HepG2 (cell line): ENCODE results near the gene NEUROG2. TPM values are rescaled to one million over a fixed set of nuclear protein-coding genes. Genes with fewer than 3 reads are reported as not detected.

Source experiments
- ATAC-seq: fragments of 200-7000 bp; cut with Tn5 transposase; 3 replicates; pipeline ENCODE4 v1.9.1; 2020; ENCODE audit warnings: mild to moderate bottlenecking, moderate library complexity
- BruUV-seq: library from RNA; stranded (reverse); fragments of 400-500 nt; replicated peaks from 2 replicates; lab custom pipeline; 2021; lab: Mats Ljungman, UMichigan
- CTCF ChIA-PET: fragments of 300-600 bp; formaldehyde crosslinking; extraction: SDS; loops from one replicate; lab custom pipeline; 2021; ENCODE audit warnings: low total read pairs, inconsistent platforms, low intra/inter-chr PET ratio; lab: Yijun Ruan, JAX
- POLR2A ChIA-PET: fragments of 350-600 bp; sonication (Branson Sonifier 250); formaldehyde crosslinking; loops from one replicate; lab custom pipeline; 2020; ENCODE audit warnings: antibody characterized with exemption, inconsistent platforms; lab: Yijun Ruan, JAX
- DNase-seq: peaks from one replicate; pipeline ENCODE4 v3.0.0-alpha.2; 2015; ENCODE audit warnings: low spot score
- FAIRE-seq: peaks from 3 replicates; lab custom pipeline; 2011; peaks lifted over from hg19 to GRCh38; lab: Jason Lieb, UNC
- H2AFZ ChIP-seq: one replicate; pipeline ENCODE4 v1.6.1; 2011; ENCODE audit warnings: low read length, inconsistent platforms
- H3K27ac ChIP-seq: fragments of 300-600 bp; 3 replicates; pipeline ENCODE4 v1.8.0; 2011; ENCODE audit warnings: mixed run types, mild to moderate bottlenecking, mixed read lengths, low read length, inconsistent platforms; ENCODE audit not compliant: insufficient read depth; ENCODE audit errors: extremely low read length
- H3K27me3 ChIP-seq, 2 experiments: fragments of 200-600 bp in 1 of 2; 2 replicates in 1 of 2; 3 replicates in 1 of 2; pipeline versions ENCODE4 v1.6.0 to v1.8.0; 2011; ENCODE audit warnings: low read length in 2 of 2, mild to moderate bottlenecking in 2 of 2, moderate library complexity in 2 of 2, inconsistent platforms in 1 of 2; ENCODE audit not compliant: insufficient read depth in 2 of 2, control insufficient read depth in 1 of 2
- H3K36me3 ChIP-seq, 2 experiments: fragments of 200-600 bp in 1 of 2; replicated peaks in 1 of 2; 2 replicates in 1 of 2; 3 replicates in 1 of 2; pipeline versions ENCODE4 v1.5.1 to v1.8.0; 2011; ENCODE audit warnings: low read length in 2 of 2, inconsistent platforms in 1 of 2; ENCODE audit not compliant: insufficient read depth in 2 of 2, control insufficient read depth in 1 of 2
- H3K4me1 ChIP-seq: 2 replicates; pipeline ENCODE4 v1.5.1; 2012; ENCODE audit warnings: low read length, inconsistent platforms; ENCODE audit not compliant: insufficient read depth
- H3K4me2 ChIP-seq: 2 replicates; pipeline ENCODE4 v1.6.0; 2011; ENCODE audit warnings: low read depth, low read length, inconsistent platforms
- H3K4me3 ChIP-seq, 3 experiments: fragments of 200-600 bp in 1 of 3; sonication (generic), shearing (Covaris generic) in 1 of 3; replicated peaks in 1 of 3; 2 replicates each; pipeline ENCODE4 v1.5.1; 2011 to 2016; ENCODE audit warnings: low read length in 3 of 3, inconsistent platforms in 2 of 3, low read depth in 2 of 3, mild to moderate bottlenecking in 2 of 3, control low read depth in 1 of 3, mixed read lengths in 1 of 3; ENCODE audit not compliant: insufficient read depth in 1 of 3
- H3K79me2 ChIP-seq: one replicate; pipeline ENCODE4 v1.6.1; 2011; ENCODE audit warnings: low read length, inconsistent platforms; ENCODE audit not compliant: insufficient read depth
- H3K9ac ChIP-seq: 2 replicates; pipeline ENCODE4 v1.6.0; 2011; ENCODE audit warnings: mild to moderate bottlenecking, low read depth, low read length, inconsistent platforms; ENCODE audit not compliant: insufficient read depth
- H3K9me3 ChIP-seq: 2 replicates; pipeline ENCODE4 v1.5.1; 2012; ENCODE audit warnings: mild to moderate bottlenecking, low read length
- H4K20me1 ChIP-seq: 2 replicates; pipeline ENCODE4 v1.6.0; 2011; ENCODE audit warnings: inconsistent platforms, mild to moderate bottlenecking, low read length, moderate library complexity; ENCODE audit not compliant: insufficient read depth
- DZIP1 ChIP-seq: sonication (generic); formaldehyde crosslinking; IDR thresholded peaks from 2 replicates; pipeline ENCODE4 v1.5.0; 2020; ENCODE audit warnings: mild to moderate bottlenecking, missing genetic modification reagents
- HNF4A ChIP-seq: sonication (generic); formaldehyde crosslinking; IDR thresholded peaks from 2 replicates; pipeline ENCODE4 v1.4.0; 2020; ENCODE audit warnings: missing genetic modification reagents
- HNF4G ChIP-seq, 2 experiments: sonication (generic) in 1 of 2; formaldehyde crosslinking in 1 of 2; IDR thresholded peaks; 2 replicates each; pipeline versions ENCODE4 v1.4.0 to v1.6.1; 2011 to 2020; ENCODE audit warnings: borderline replicate concordance in 2 of 2, low read depth in 2 of 2, mild to moderate bottlenecking in 2 of 2, low read length in 1 of 2, missing genetic modification reagents in 1 of 2, moderate library complexity in 1 of 2
- MXI1 ChIP-seq: IDR thresholded peaks from 3 replicates; pipeline ENCODE4 v1.6.1; 2012; ENCODE audit warnings: low read depth, low read length, inconsistent platforms, borderline replicate concordance
- NFIC ChIP-seq: IDR thresholded peaks from 2 replicates; pipeline ENCODE4 v1.6.1; 2012; ENCODE audit warnings: mild to moderate bottlenecking, low read length, inconsistent platforms
- TBP ChIP-seq: sonication (generic); formaldehyde crosslinking; IDR thresholded peaks from 2 replicates; pipeline ENCODE4 v1.5.0; 2020; ENCODE audit warnings: missing genetic modification reagents
- THAP8 ChIP-seq: sonication (generic); formaldehyde crosslinking; IDR thresholded peaks from 2 replicates; pipeline ENCODE4 v1.5.1; 2020; ENCODE audit warnings: missing genetic modification reagents, mild to moderate bottlenecking, borderline replicate concordance
- ZFP36L2 ChIP-seq: sonication (generic); formaldehyde crosslinking; IDR thresholded peaks from 2 replicates; pipeline ENCODE4 v1.4.0; 2020; ENCODE audit warnings: missing genetic modification reagents
- ZFP62 ChIP-seq: sonication (generic); formaldehyde crosslinking; IDR thresholded peaks from 2 replicates; pipeline ENCODE4 v1.4.0; 2020; ENCODE audit warnings: missing genetic modification reagents
- ZNF850 ChIP-seq: sonication (generic); formaldehyde crosslinking; conservative IDR thresholded peaks from 2 replicates; pipeline ENCODE4 v1.9.0; 2021; ENCODE audit warnings: mild to moderate bottlenecking, missing genetic modification reagents
- WGBS: methylation state at CpG from one replicate; pipeline ENCODE4 v1.1.6; 2017; ENCODE audit warnings: low lambda C conversion rate; 5-methylcytosine and 5-hydroxymethylcytosine counted together
- in situ Hi-C: cut with HindIII; loops from 2 replicates; pipeline ENCODE4 v1.10.0; 2017; ENCODE audit warnings: low pct_unique_long_range_greater_than_20kb; ENCODE audit not compliant: extremely low pct_ligation_motif_present
- intact Hi-C: fragments of 100-400 bp; cut with micrococcal nuclease; formaldehyde crosslinking; loops from one replicate; pipeline ENCODE4 v1.10.0; 2022; ENCODE audit not compliant: unreplicated experiment
- polyA plus RNA-seq, 8 experiments: library from polyadenylated mRNA; depleted of rRNA in 3 of 8; stranded (reverse) in 7 of 8; unstranded in 1 of 8; fragments of >200 nt; fragmentation: Illumina TruSeq in 4 of 8; extraction: Trizol in 4 of 8; gene quantifications; 2 replicates each; pipeline versions ENCODE4 v1.2.1 to v1.2.3, GENCODE V29; 2011 to 2016; ENCODE audit warnings: low read depth in 4 of 8, missing spikeins in 1 of 8, mixed read lengths in 1 of 8; ENCODE audit not compliant: insufficient read depth in 1 of 8
- total RNA-seq, 5 experiments: library from RNA; depleted of rRNA; stranded (reverse); fragments of >200 nt; fragmentation: Illumina TruSeq; extraction: Trizol; gene quantifications; 2 replicates each; pipeline ENCODE4 v1.2.3, GENCODE V29; 2016; ENCODE audit warnings: low read depth in 1 of 5
- TF ChIP-seq, protein P1 (sequence below): sonication (generic); formaldehyde crosslinking; IDR thresholded peaks from 2 replicates; pipeline ENCODE4 v1.5.1; 2020; ENCODE audit warnings: mild to moderate bottlenecking, missing genetic modification reagents
- TF ChIP-seq, protein P2 (sequence below): sonication (generic); formaldehyde crosslinking; IDR thresholded peaks from 2 replicates; pipeline ENCODE4 v1.4.0; 2020; ENCODE audit warnings: mild to moderate bottlenecking, missing genetic modification reagents

The NEUROG2 gene
- total and polyA plus RNA-seq, 2 of the 13 experiments (the other 11 are each of a cell fraction or from before 2014, with no cell fraction given): not detected

- Histone ChIP-seq H3K9me3 (no peaks in the 10 kb centered on the region), H4K20me1 (no peaks in the 10 kb centered on the region), H2AFZ (no peak overlapping the region), H3K79me2 (no peaks in the 10 kb centered on the region), H3K36me3 (no peaks in the 10 kb centered on the region), H3K27ac (no peak overlapping the region), H3K4me3 (no peak overlapping the region), H3K4me2 (no peak overlapping the region), H3K4me1 (no peaks in the 10 kb centered on the region), H3K9ac (no peak overlapping the region)
- intact Hi-C loops (no loop called here), in situ Hi-C loops (no loop called here)
- CTCF ChIA-PET: no interaction called here
- no TSS peak for BruUV-seq
- FAIRE-seq: no peak
- no peak for DNase-seq
- 0% methylated on average over 2 of the region's 2 CpGs for WGBS
- no peak for ATAC-seq
- POLR2A ChIA-PET: no interaction called here
- TF ChIP-seq, protein P1, sequence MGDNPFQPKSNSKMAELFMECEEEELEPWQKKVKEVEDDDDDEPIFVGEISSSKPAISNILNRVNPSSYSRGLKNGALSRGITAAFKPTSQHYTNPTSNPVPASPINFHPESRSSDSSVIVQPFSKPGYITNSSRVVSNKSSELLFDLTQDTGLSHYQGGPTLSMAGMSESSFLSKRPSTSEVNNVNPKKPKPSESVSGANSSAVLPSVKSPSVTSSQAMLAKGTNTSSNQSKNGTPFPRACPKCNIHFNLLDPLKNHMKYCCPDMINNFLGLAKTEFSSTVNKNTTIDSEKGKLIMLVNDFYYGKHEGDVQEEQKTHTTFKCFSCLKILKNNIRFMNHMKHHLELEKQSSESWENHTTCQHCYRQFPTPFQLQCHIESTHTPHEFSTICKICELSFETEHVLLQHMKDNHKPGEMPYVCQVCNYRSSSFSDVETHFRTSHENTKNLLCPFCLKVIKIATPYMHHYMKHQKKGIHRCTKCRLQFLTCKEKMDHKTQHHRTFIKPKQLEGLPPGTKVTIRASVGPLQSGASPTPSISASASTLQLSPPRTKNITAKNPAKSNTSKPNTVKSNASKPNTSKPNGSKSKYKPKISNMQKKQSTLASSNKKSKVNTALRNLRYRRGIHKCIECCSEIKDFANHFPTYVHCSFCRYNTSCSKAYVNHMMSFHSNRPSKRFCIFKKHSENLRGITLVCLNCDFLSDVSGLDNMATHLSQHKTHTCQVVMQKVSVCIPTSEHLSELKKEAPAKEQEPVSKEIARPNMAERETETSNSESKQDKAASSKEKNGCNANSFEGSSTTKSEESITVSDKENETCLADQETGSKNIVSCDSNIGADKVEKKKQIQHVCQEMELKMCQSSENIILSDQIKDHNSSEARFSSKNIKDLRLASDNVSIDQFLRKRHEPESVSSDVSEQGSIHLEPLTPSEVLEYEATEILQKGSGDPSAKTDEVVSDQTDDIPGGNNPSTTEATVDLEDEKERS (CRISPR knock-in tag): no peak
- TF ChIP-seq ZNF850 (CRISPR knock-in tag) (no peak), MXI1 (no peak), ZFP62 (no peak), NFIC (no peak), DZIP1 (CRISPR knock-in tag) (no peak), THAP8 (CRISPR knock-in tag) (no peak), ZFP36L2 (no peak), HNF4A (CRISPR knock-in tag) (no peak), HNF4G (IDR thresholded peaks at IDR 0.05; ENCODE audit: borderline replicate concordance, low read depth, low read length) (no peak), HNF4G (CRISPR knock-in tag; IDR thresholded peaks at IDR 0.05; ENCODE audit: borderline replicate concordance, low read depth) (no peak), TBP (CRISPR knock-in tag) (no peak)
- TF ChIP-seq, protein P2, sequence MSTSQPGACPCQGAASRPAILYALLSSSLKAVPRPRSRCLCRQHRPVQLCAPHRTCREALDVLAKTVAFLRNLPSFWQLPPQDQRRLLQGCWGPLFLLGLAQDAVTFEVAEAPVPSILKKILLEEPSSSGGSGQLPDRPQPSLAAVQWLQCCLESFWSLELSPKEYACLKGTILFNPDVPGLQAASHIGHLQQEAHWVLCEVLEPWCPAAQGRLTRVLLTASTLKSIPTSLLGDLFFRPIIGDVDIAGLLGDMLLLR (CRISPR knock-in tag): no peak
- TF ChIP-seq, all 625 proteins: peak for 0
- H3K27me3 ChIP-seq: no peaks in the 10 kb centered on the region
These were observed 42.0 kb downstream of the NEUROG2 start for GRCh38 chr4:112473985-112474384.
